A172 (cell line): ENCODE measurements around the gene IFI27L1. TPM values are rescaled to one million over a fixed set of nuclear protein-coding genes. Genes with fewer than 3 reads are reported as not detected.

Experiments
- DNase-seq: peaks from one replicate; pipeline ENCODE4 v3.0.0-alpha.2; 2015; ENCODE audit warnings: low spot score
- total RNA-seq: library from RNA; depleted of rRNA; stranded (reverse); fragments of >200 nt; shearing (Covaris generic); gene quantifications from 2 replicates; pipeline ENCODE4 v1.2.3, GENCODE V29; 2014; rRNA removed

Gene IFI27L1
- total RNA-seq, 1 experiment from 2014 or later = 8.8 TPM

DNA sequence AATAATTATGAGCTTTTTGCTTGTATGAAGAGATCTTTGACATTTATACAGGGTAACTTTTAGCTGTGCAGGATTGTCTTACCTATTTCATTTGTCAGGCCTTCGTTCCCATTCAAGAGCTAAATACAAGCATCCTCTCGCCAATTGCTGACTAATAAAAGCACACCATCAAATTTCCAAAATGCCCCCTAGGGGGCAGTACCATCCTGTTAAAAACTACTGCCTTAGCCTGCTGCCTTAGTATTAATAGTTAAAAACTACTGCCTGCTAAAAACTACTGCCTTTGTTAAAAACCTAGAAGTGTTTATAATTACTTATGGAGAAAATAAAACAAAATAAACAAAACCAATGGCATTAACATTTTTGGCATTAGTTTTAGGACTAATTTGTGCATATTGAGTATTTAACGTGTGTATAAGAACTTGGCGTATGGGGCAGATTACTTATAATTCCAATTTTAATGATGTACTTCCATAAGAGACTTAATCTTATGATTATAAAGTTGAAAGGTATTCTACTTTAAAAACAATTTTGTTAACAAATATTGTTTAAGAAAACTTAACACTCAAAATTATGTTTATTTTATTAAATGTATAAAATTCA, 51.3 kb downstream of the IFI27L1 start:
- peak; percentile 67 for DNase-seq

GRCh38 chr14:94135476-94135875, 54.4 kb downstream of the IFI27L1 start:
- DNase-seq = no peak

DNA sequence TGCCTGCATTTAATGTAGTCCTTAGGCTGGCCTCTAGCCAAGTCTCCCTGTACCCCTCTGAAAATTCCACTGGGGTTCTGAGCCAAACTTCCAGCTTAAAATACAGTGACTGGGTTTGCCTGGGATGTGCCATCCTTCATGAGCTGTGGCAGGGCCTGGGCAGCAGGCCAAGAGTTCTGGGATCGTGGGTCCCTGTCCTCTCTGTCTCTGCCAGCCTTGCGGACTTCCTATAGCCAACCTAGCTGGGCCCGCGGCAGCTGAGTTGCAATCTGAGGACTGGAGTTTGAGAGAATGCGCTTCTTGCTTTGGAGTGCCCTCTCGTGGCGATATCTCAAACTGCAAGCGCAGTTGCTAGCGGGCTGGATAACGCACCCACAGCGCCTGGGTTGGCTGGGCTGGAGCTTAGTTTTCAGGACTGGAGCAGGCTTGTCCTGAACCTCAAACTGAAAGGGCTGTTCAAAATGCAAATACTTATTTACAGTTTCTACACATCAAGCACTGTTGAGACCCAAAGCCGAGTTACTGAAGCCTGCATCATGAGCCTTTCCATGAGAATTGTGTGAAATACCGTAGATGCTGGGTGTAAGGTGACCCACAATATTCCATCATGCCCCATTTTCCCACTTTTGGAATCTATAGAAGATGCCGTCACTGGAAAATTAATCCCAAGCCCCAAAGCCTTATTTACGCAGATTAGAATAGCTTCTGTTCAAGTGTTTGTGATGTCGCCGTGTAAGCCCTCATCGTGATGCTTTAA, 55.6 kb downstream of the IFI27L1 start:
- DNase-seq = peak; percentile 74

DNA sequence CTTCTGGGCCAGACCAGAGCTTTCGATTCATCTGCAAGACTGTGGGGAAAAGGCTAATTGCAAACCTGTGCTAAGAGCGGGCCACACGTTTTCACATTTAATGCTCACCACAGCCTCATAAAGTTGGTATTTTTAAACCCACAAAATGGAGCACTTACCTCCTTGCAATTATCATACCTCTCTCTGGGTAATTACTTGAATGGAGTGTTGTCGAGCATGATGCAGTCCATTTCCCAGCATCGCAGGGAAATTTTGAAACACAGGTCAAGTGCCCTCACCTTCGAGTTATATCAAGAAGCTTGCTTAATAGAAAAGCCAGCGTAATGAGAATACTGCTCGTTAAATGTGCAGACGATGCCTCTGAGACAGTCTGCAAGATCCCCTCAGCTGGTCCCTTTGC, 57.1 kb downstream of the IFI27L1 start:
- no peak for DNase-seq

DNA sequence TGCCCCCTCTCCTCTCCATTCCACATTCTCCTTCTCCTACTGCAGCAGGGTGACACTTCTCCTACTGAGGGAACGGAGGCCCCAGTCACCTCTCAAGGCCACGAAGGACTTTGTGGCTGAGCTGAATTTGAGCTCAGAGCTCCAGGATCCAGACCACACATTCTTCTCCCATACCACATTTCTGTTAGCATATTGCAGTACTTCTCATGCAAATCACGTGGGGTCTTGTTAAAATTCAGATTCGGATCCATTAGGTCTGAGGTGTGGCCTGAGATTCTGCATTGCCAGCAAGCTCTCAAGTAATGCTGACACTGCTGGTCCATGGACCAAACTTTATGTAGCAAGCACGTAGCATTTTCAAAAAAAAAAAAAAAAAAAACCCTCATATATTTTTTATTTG, 57.9 kb downstream of the IFI27L1 start:
- no peak for DNase-seq

- no peak for DNase-seq
Measured at GRCh38 chr14:94139421-94139820, 58.3 kb downstream of the IFI27L1 start.

GRCh38 chr14:94142247-94142646, 61.1 kb downstream of the IFI27L1 start:
- DNase-seq = no peak

- no peak for DNase-seq
Measured at GRCh38 chr14:94142836-94143235, 61.7 kb downstream of the IFI27L1 start.

DNA sequence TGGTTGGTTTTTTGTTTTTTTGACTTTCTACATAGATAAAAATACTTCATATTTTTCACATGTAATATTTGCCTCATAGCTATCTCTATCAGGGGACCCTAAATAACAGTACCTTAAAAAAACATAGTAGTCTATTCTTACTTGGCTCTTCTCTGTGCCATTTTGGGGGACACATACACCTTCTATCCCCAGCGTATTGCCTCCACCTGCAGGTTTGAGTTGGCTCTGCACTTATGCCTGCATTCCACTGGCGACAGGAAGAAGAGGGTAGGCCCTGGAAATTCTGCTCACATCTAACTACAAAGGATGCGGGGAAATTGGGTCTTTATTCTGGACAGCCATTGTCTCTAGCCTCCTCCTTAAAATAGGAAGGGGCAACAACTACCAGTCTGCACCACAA, 62.1 kb downstream of the IFI27L1 start:
- DNase-seq = no peak

DNA sequence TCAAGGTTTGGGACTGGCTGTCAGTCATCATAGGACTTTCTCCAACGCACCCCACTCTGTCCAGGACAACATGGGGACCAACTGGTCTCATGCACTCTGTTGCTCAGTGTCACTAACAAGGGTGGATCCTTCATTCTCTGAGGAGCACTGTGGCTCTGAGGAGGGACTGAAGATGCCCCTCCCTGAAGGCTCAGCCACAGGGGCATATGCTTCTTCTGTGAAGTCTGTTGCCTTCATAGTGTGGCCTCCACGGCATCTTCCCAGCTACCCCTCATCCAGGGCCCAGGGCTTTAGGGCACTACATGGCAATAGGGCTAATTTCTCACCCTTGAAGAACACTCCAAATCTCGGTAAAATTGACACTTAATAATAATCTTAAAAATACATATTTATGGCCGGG, 62.6 kb downstream of the IFI27L1 start:
- DNase-seq = no peak

DNA sequence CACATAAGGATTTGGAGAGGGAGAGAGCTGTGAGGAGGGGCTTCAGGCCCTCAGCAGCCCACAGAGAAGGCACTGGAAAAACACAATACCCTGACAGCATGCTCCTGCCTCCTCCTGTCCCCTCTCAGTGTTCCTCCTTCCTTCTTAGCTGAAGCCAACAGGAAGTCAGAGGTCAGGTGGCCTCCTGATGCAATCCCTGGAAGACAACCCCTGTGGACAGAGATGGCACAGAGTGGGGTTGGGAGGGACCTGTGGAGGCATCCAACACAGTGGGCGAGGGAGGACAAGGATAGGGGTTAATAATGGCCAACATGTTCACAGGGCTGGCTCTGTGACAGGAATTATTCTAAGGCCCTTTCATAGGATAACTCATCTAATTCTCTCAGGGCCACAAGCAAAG, 63.7 kb downstream of the IFI27L1 start:
- no peak for DNase-seq

DNA sequence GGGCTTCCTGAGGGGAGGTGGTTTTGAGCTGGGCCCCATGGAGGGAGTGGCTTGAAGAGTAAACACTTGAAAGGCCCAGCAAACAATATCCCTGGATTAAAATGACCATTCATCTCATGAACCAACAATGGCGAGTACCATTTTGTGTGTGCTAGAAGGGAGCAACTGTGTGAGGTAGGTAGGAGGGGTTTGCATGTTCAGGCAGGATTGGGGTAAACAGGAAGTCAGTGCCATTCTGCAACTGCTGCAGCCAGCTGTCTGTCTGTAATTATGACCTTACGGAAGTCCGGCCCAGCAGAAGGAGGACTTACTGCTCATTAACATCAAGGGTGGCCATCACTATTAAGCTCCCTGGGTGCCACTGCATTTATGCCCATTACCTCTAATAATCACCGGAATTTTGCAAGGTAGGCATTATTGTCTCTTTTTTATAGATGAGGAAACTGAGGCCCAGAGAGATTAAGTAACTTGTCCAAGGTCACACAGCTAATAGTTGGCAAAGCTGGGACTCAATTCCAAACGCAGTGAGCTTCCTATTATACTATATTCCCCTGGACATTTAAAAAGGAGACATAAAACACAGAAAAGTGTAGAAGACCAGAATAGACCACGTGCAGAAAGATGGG, 64.9 kb downstream of the IFI27L1 start:
- DNase-seq = no peak

Other genes with a start within 250 kb of the IFI27L1 start
- not detected in 2 replicates for gene FAM181A, start 154.0 kb upstream of the IFI27L1 start, total RNA-seq
- not detected in 2 replicates for gene ASB2, start 104.7 kb upstream of the IFI27L1 start, total RNA-seq
- not detected in 2 replicates for gene CCDC197, start 84.0 kb upstream of the IFI27L1 start, total RNA-seq
- gene OTUB2, start 55.0 kb upstream of the IFI27L1 start, total RNA-seq = 0.53 and 1.2 TPM in 2 replicates
- gene DDX24, start 108 bp upstream of the IFI27L1 start, total RNA-seq = 142 and 162 TPM in 2 replicates
- 5.9 and 10.1 TPM in 2 replicates for gene IFI27, start 29.4 kb downstream of the IFI27L1 start, total RNA-seq
- 86.1 and 89.0 TPM in 2 replicates for gene IFI27L2, start 48.3 kb downstream of the IFI27L1 start, total RNA-seq
- 1.5 and 3.6 TPM in 2 replicates for gene PPP4R4, start 93.0 kb downstream of the IFI27L1 start, total RNA-seq
- not detected in 2 replicates for gene SERPINA10, start 212.0 kb downstream of the IFI27L1 start, total RNA-seq
- gene SERPINA6, start 242.0 kb downstream of the IFI27L1 start, total RNA-seq = not detected in 2 replicates